CD4-positive, alpha-beta T cell treated with Interleukin-15 for 1 hour (primary cell): ENCODE measurements around the gene UNC13D.
"Not testable (repeated sequence)": the region's sequence is repeated elsewhere in the genome, so short reads cannot be mapped to it uniquely, and the experiment has no call there.

Experiments
- DNase-seq: peaks from one replicate; pipeline ENCODE4 v3.0.0-alpha.2; 2020

UNC13D gene

GRCh38 chr17:75791254-75791653 lies 53.0 kb downstream of the UNC13D start:
- DNase-seq: no peak

GRCh38 chr17:75785016-75785890 lies 59.0 kb downstream of the UNC13D start:
- DNase-seq: peak; percentile 93

DNA sequence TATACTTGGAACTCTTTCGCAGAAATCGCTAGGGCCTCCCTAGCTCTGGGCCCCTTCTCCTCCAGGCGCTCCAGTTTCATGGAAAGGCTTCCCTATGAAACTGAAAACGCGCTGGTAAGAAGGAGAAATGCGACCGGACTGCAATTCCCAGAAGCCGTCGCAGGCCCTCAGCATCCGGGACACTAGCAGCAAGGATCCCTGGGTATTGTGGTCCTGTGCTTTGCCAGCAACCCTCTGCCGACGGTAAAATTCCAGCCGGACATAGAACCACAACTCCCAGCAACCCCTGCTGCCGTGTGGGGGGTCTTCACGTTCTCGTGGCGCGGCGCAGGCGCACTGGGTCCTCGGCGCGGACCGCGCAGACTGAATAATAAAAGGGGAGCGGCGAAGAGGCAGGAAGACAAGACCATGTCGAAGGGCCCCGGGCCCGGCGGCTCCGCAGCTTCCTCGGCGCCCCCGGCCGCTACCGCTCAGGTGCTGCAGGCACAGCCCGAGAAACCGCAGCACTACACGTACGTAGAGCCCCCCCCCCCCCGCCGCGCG lies 59.7 kb downstream of the UNC13D start, which contains the start of gene UNK:
UNK (plus strand) TSS at position 334 of the 543 bp plus-strand sequence; CDS start at position 409, 75 bp downstream.
- peak; percentile 99 for DNase-seq

DNA sequence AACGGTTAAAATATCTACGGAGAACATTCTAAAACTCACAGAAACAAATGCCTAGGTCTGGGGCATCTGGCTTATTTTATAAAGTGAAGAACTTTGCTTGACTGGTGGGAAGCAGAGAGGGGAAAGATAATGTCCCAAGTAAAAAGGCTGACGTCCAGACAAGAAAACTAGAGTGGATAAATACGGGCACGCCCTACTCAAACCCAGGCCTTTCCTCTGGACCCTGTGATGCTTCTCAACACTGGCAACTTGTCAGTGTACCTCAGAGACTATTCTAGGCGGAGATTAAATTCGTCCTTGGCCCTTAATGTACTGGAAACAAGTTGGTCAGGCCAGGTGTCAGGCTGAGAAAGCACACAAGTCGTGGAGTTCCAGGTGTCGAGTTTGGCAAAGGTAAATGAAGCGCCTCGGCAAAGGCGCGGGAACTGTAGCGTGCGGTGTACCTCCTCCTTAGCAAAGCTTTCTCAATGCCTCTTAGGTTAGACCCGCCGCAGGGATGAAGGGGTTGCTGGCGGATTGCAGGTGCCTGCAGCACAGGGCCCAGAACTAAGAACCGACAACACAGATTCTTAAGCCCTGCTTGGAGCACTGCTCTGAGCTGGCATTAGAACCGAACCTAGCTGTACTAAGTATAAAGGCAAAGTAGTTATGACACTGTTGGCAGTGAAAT lies 60.3 kb downstream of the UNC13D start:
- peak; percentile 17 for DNase-seq

DNA sequence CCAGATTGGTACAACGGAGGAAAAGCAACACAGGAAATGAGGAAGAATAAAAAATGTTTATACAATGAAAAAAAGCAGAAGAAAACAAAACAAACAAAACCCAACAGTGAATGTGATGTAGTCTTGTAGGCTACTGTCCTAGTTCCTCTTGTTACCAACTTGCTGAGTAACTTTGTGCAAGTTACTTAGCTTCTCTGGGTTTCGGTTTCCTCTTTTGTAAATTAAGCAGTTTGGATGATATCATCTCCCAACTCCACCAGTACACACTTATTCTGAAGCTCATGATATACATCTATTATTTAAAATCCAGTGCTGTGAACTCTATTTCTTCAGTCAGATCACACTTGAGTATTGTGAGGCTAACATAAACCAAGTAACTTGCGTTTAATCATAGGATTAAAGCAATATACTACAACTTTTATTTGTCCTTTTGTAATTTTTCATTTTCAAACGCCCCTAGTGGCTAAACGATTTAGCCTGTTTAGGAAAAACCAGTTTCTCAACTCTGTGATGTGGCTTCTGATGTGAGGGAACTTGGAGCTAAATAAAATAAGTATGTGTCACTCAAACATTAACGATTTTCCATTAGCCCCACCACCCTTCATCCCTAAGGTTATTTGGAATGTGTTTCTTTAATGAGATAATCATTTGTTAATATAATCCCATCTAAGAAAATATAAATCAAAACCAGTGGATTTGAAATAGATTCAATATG lies 61.0 kb downstream of the UNC13D start:
- no peak for DNase-seq

GRCh38 chr17:75779987-75780889 lies 64.0 kb downstream of the UNC13D start:
- DNase-seq: no peak

DNA sequence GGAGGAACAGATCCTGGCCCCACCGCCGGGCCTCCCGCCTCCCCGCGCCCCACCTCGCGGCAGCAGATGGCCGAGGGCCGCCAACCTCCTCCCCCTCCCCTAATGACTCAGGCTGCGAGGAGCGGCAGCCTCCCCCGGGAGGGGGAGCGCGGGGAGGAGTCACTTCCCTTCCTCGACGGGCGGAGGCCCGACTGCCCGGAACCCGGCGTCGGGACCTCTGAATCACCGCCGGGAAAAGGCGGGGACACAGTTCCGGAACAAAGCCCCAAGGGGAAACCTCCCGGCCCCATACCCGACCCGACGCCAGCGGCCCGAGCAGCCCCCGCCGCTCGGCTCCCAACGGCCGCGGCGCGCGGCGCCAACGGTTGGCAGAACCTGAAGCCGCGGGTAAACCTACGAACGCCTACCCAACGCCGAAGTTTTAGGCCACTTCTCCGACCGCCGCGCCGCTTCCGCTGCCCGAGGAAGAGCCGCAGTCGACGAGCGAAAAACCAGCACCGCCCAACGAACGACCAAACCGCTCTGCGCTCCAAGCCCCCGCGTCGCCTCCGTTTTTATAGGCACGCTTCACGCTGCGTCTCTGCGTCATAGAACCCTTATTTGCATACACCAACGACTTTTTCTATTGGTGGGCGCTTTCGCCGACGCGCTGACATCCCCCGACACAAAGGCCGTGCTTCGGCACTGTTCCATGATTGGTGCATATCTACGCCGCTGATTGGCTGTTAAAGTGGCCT lies 64.8 kb downstream of the UNC13D start:
- peak; percentile 99 for DNase-seq

GRCh38 chr17:75778861-75779249 lies 65.3 kb downstream of the UNC13D start:
- DNase-seq: no peak

- not testable (repeated sequence) for DNase-seq
These were observed 65.9 kb downstream of the UNC13D start for GRCh38 chr17:75778066-75778860.

DNA sequence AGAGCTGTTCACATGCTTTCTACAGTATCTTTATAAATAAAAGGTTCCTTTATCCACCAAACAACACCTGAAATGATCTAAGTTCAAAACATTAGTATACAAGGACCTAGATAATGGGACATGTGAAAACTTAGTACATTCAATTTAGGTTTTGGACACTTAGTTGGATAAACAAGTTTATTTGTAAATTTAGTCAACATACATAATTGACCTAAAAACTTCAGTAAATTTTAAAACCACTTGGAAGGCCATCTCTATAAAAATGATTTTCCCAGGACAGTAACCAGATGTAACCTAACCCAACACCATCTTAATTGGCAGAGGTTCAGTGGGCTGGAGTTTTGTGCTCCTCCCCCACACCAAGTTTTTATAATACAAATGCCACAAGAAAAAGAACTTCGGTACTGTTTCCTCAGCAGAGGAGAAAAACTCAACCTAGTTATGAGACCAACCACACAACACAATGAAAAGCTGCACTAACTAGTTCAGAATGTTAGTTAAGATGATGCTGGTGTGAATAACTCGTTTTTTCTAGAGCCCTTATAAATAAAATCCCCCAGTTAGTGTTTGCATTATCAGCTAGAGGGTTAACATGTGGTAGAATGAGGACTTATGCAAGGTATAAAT lies 66.8 kb downstream of the UNC13D start:
- DNase-seq: no peak
